ENCODE data around the gene MYL6. TPM values are rescaled to one million over a fixed set of nuclear protein-coding genes. Genes with fewer than 3 reads are reported as not detected.

Gene MYL6
- total and polyA plus RNA-seq, 9 of the 15 experiments (the other 6 are each of a cell fraction or from before 2014, with no cell fraction given), result 557 to 1,664 (median 958) TPM

- TF ChIP-seq MGA (IDR thresholded peaks at IDR 0.05) (peak; percentile 81; the same call in 1 of the 2 replicates), NCOA1 (IDR thresholded peaks at IDR 0.05; ENCODE audit: low read depth) (peak; percentile 28; the same call in 1 of the 2 replicates), ZNF586 (CRISPR knock-in tag; conservative IDR thresholded peaks at IDR 0.05) (no peak), FOXK1 (CRISPR knock-in tag; IDR thresholded peaks at IDR 0.05; ENCODE audit: borderline replicate concordance) (no peak), ZFPM2 (CRISPR knock-in tag; IDR thresholded peaks at IDR 0.05) (0 out of 2 replicates have a peak, but pooled peaks have one; percentile 12), ARNT (IDR thresholded peaks at IDR 0.05) (peak in 1 of 2 experiments; percentile 21; a peak in 2 of 4 replicates), NFIC (IDR thresholded peaks at IDR 0.05) (peak; percentile 77), GTF2B (IDR thresholded peaks at IDR 0.05; ENCODE audit: extremely low read depth, insufficient read length) (peak; percentile 53), SMARCE1 (IDR thresholded peaks at IDR 0.05) (peak; percentile 11; the same call in 1 of the 2 replicates), PML (IDR thresholded peaks at IDR 0.05; ENCODE audit: low read length) (0 out of 2 replicates have a peak, but pooled peaks have one; percentile 10)
These were observed 30.7 kb upstream of the MYL6 start (continued) for GRCh38 chr12:56127485-56127887.

Data from K562 (cell line).